ENCODE data around the gene XPR1.

XPR1 gene

GRCh38 chr1:180612632-180613031 is 19.2 kb upstream of the XPR1 start:
- H3K4me1 ChIP-seq (ENCODE audit: control insufficient read depth in 5 of 5, insufficient read depth in 5 of 5, low read length in 5 of 5), result peaks cover 0 to 11% (median 4%) of the 10 kb centered on the region in 5 donors
- H3K27me3 ChIP-seq (ENCODE audit: control insufficient read depth in 5 of 5, insufficient read depth in 4 of 5, low read length in 5 of 5), result no peaks in the 10 kb centered on the region
- H3K9me3 ChIP-seq (ENCODE audit: control insufficient read depth in 5 of 5, low read length in 5 of 5), result no peaks in the 10 kb centered on the region
- no peaks in the 10 kb centered on the region for H3K36me3 ChIP-seq (ENCODE audit: control insufficient read depth in 5 of 5, insufficient read depth in 5 of 5, low read length in 5 of 5)
- no peak overlapping the region for H3K27ac ChIP-seq (ENCODE audit: low read depth, low read length)
- H3K4me3 ChIP-seq (ENCODE audit: low read depth in 1 of 5, low read length in 5 of 5), result no peak overlapping the region
- H3K9ac ChIP-seq (ENCODE audit: low read length in 5 of 5), result no peak overlapping the region

DNA sequence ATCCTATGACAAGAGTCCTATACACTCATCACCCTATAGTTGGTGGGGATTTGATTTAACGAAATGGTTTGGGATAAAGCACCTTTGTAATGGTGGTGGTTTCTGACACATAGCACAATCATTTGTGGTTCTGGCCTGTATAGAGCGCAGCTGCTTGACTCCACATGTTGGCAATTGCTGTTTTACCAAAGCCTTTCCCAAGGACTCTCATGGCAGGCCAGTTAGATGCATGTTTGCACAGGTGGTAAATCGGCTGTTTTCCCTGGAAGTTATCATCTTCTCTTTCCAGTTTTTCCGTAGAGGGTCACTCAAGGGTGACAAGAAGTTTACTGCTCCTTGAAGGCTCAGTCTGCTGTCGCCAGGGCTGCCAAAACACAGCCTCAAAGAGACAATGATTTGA is 17.1 kb upstream of the XPR1 start:
- Histone ChIP-seq H3K4me3 (ENCODE audit: low read depth in 1 of 5, low read length in 5 of 5) (no peak overlapping the region), H3K9ac (ENCODE audit: low read length in 5 of 5) (no peak overlapping the region), H3K4me1 (ENCODE audit: control insufficient read depth in 5 of 5, insufficient read depth in 5 of 5, low read length in 5 of 5) (peaks cover 0 to 16% (median 3%) of the 10 kb centered on the region in 5 donors), H3K36me3 (ENCODE audit: control insufficient read depth in 5 of 5, insufficient read depth in 5 of 5, low read length in 5 of 5) (no peaks in the 10 kb centered on the region), H3K27ac (ENCODE audit: low read depth, low read length) (no peak overlapping the region), H3K9me3 (ENCODE audit: control insufficient read depth in 5 of 5, low read length in 5 of 5) (no peaks in the 10 kb centered on the region), H3K27me3 (ENCODE audit: control insufficient read depth in 5 of 5, insufficient read depth in 4 of 5, low read length in 5 of 5) (no peaks in the 10 kb centered on the region)

DNA sequence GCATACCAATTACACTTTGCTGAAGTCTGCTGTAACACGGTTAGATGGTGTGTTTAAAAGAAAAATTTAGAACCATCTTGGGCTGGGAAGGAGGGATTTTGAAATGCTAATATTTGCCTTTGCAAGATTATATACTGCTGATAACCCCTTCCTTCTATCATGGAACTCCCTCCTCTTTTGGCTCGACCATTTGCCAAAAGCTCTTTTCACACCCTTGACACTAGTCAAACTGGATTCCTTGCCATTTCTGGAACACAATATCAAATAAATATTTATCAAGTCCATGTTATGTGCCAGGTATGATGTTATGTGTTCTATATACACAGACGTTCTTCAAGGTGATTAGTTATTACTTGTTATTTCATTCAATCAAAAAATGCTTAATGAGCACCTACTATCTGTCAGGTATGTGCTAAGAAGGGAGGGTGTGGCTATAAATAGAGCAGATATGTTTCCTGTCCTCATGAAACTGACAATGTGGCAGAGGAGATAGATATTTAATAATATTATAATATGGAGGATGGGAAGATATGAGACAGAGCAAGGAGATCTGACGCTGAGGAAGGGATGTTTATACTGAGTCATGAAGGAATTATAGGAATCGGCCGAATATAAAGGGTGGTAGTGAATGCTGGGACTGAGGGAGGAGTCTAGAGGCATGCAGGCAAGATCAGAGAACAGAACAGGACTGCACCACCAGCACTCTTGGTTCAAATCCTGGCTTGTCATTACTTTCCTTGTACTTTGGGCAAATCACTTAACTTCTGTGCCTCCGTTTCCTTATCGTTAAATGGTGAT is 16.1 kb upstream of the XPR1 start:
- no peaks in the 10 kb centered on the region for H3K9me3 ChIP-seq (ENCODE audit: control insufficient read depth in 5 of 5, low read length in 5 of 5)

DNA sequence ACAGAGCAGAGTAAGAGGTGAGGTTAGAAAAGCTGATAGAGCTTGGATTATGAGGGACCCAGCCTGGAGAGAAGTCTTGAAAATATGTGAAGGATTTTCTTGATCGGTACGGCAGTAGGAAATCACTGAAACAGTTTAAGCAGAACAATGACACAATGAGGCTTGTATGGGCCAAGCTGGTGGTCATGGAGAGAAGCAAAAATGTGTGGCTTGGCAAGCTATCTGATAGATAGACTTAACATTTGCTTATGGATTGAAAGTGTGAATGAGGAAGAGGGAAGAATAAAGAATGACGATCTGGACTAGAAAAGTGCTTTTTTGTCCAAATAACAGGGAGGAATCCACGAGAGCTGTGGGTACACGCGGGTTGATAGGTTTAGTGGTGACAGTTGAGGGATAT is 15.4 kb upstream of the XPR1 start:
- Histone ChIP-seq H3K9ac (ENCODE audit: low read length in 5 of 5) (no peak overlapping the region), H3K36me3 (ENCODE audit: control insufficient read depth in 5 of 5, insufficient read depth in 5 of 5, low read length in 5 of 5) (no peaks in the 10 kb centered on the region), H3K4me1 (ENCODE audit: control insufficient read depth in 5 of 5, insufficient read depth in 5 of 5, low read length in 5 of 5) (peaks cover 0 to 14% (median 3%) of the 10 kb centered on the region in 5 donors), H3K27ac (ENCODE audit: low read depth, low read length) (no peak overlapping the region), H3K4me3 (ENCODE audit: low read depth in 1 of 5, low read length in 5 of 5) (no peak overlapping the region), H3K9me3 (ENCODE audit: control insufficient read depth in 5 of 5, low read length in 5 of 5) (no peaks in the 10 kb centered on the region), H3K27me3 (ENCODE audit: control insufficient read depth in 5 of 5, insufficient read depth in 4 of 5, low read length in 5 of 5) (no peaks in the 10 kb centered on the region)

More for the DNA sequence above, 16.1 kb upstream of the XPR1 start:
- Histone ChIP-seq H3K36me3 (ENCODE audit: control insufficient read depth in 5 of 5, insufficient read depth in 5 of 5, low read length in 5 of 5) (no peaks in the 10 kb centered on the region), H3K4me1 (ENCODE audit: control insufficient read depth in 5 of 5, insufficient read depth in 5 of 5, low read length in 5 of 5) (peaks cover 0 to 14% (median 3%) of the 10 kb centered on the region in 5 donors), H3K27me3 (ENCODE audit: control insufficient read depth in 5 of 5, insufficient read depth in 4 of 5, low read length in 5 of 5) (no peaks in the 10 kb centered on the region), H3K9ac (ENCODE audit: low read length in 5 of 5) (no peak overlapping the region), H3K4me3 (ENCODE audit: low read depth in 1 of 5, low read length in 5 of 5) (no peak overlapping the region), H3K27ac (ENCODE audit: low read depth, low read length) (no peak overlapping the region)

DNA sequence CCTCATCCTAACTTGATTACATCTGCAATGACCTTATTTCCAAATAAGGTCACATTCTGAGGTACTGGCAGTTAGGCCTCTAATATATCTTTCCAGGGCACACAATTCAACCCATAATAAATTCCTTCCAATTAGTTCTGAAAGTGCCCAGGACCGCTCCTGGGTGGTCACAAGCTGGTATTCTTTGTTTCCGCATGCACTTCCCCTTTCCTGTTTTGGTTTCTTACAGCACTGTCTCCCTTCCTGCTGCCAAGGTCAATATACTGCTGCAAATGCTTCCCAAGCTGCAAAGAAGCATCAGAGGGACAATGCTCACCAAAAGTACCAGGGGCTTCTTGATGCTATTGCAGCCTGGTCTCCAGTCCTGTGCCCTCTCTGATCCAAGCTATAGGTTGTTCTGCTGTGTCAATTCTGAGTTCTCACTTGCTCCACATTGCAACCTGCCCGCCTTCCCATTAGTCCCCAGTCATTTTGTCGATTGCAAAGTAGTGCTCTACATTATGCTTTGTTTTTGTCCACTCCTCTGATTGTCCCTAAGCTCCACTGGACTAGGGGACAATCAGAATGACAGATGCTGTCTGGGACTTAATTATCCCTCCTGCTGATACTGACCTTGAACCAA is 13.9 kb upstream of the XPR1 start:
- Histone ChIP-seq H3K36me3 (ENCODE audit: control insufficient read depth in 5 of 5, insufficient read depth in 5 of 5, low read length in 5 of 5) (no peaks in the 10 kb centered on the region), H3K27me3 (ENCODE audit: control insufficient read depth in 5 of 5, insufficient read depth in 4 of 5, low read length in 5 of 5) (no peaks in the 10 kb centered on the region), H3K9me3 (ENCODE audit: control insufficient read depth in 5 of 5, low read length in 5 of 5) (no peaks in the 10 kb centered on the region), H3K9ac (ENCODE audit: low read length in 5 of 5) (no peak overlapping the region), H3K4me1 (ENCODE audit: control insufficient read depth in 5 of 5, insufficient read depth in 5 of 5, low read length in 5 of 5) (peaks cover 0 to 14% (median 3%) of the 10 kb centered on the region in 5 donors), H3K27ac (ENCODE audit: low read depth, low read length) (no peak overlapping the region), H3K4me3 (ENCODE audit: low read depth in 1 of 5, low read length in 5 of 5) (no peak overlapping the region)

GRCh38 chr1:180620581-180620980 is 11.2 kb upstream of the XPR1 start:
- no peaks in the 10 kb centered on the region for H3K36me3 ChIP-seq (ENCODE audit: control insufficient read depth in 5 of 5, insufficient read depth in 5 of 5, low read length in 5 of 5)
- H3K9me3 ChIP-seq (ENCODE audit: control insufficient read depth in 5 of 5, low read length in 5 of 5), result no peaks in the 10 kb centered on the region
- no peaks in the 10 kb centered on the region for H3K27me3 ChIP-seq (ENCODE audit: control insufficient read depth in 5 of 5, insufficient read depth in 4 of 5, low read length in 5 of 5)
- H3K4me3 ChIP-seq (ENCODE audit: low read depth in 1 of 5, low read length in 5 of 5), result no peak overlapping the region
- peaks cover 0 to 14% (median 3%) of the 10 kb centered on the region in 5 donors for H3K4me1 ChIP-seq (ENCODE audit: control insufficient read depth in 5 of 5, insufficient read depth in 5 of 5, low read length in 5 of 5)
- no peak overlapping the region for H3K9ac ChIP-seq (ENCODE audit: low read length in 5 of 5)
- H3K27ac ChIP-seq (ENCODE audit: low read depth, low read length), result no peak overlapping the region

GRCh38 chr1:180622658-180623508 is 8.9 kb upstream of the XPR1 start:
- Histone ChIP-seq H3K27me3 (ENCODE audit: control insufficient read depth in 5 of 5, insufficient read depth in 4 of 5, low read length in 5 of 5) (no peaks in the 10 kb centered on the region), H3K4me3 (ENCODE audit: low read depth in 1 of 5, low read length in 5 of 5) (no peak overlapping the region), H3K4me1 (ENCODE audit: control insufficient read depth in 5 of 5, insufficient read depth in 5 of 5, low read length in 5 of 5) (peaks cover 0 to 4% (median 0%) of the 10 kb centered on the region in 5 donors), H3K9me3 (ENCODE audit: control insufficient read depth in 5 of 5, low read length in 5 of 5) (no peaks in the 10 kb centered on the region), H3K36me3 (ENCODE audit: control insufficient read depth in 5 of 5, insufficient read depth in 5 of 5, low read length in 5 of 5) (no peaks in the 10 kb centered on the region), H3K9ac (ENCODE audit: low read length in 5 of 5) (no peak overlapping the region), H3K27ac (ENCODE audit: low read depth, low read length) (no peak overlapping the region)

DNA sequence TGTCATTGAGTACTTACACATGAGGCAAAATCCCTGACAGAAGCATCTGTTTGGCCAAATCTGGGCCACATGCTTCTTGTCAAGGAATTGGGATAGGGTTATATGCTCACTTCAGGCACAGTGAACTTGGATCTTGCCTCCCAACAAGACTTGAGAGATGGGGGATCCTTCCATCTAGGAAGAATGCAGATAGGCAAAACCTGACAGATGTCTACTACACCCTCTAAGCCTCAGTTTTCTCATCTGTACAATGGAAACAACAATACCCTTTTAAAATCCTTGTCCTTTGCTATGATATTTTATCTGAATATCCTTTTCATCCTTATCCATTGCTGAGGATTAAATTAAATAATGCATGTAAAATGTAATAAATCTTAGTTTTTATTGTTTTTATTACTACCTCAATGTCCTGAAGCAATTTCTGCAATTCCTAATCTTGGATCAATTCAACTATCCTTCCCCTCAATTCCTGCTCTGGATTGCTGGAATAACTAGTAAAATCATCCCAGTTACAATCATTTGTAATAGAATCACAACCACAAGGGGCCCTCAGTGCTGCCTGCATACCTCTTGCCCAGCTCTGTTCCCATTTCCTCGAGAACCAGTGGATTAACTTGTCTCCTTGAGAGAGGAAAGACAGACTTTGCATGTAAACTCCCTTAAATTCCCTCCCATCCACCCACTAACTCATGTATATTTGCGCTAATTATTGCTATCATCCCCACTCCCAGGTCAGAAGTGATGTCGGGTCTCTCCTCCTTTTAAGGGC is 8.1 kb upstream of the XPR1 start:
- Histone ChIP-seq H3K4me1 (ENCODE audit: control insufficient read depth in 5 of 5, insufficient read depth in 5 of 5, low read length in 5 of 5) (no peaks in the 10 kb centered on the region), H3K9ac (ENCODE audit: low read length in 5 of 5) (no peak overlapping the region), H3K27ac (ENCODE audit: low read depth, low read length) (no peak overlapping the region), H3K9me3 (ENCODE audit: control insufficient read depth in 5 of 5, low read length in 5 of 5) (no peaks in the 10 kb centered on the region), H3K27me3 (ENCODE audit: control insufficient read depth in 5 of 5, insufficient read depth in 4 of 5, low read length in 5 of 5) (no peaks in the 10 kb centered on the region), H3K36me3 (ENCODE audit: control insufficient read depth in 5 of 5, insufficient read depth in 5 of 5, low read length in 5 of 5) (no peaks in the 10 kb centered on the region), H3K4me3 (ENCODE audit: low read depth in 1 of 5, low read length in 5 of 5) (no peak overlapping the region)

DNA sequence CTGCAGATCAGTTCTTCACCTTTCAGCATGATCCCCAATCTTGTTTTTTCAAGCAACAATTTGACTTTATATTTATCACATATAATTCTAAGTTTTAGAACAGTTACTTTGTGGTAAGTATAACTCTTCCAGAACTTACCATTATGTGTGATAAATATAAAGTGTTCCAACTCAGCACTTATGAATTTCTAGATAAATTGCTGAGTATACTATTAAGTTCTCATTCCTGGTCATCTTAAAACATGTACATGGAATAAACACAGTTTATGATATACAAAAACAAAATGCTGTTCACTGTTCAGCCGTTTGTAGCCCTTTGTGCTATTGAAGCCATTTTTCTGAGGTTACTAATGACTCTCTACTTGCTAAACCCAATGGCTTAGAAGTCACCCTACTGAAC is 5.1 kb upstream of the XPR1 start:
- Histone ChIP-seq H3K27ac (ENCODE audit: low read depth, low read length) (no peak overlapping the region), H3K9me3 (ENCODE audit: control insufficient read depth in 5 of 5, low read length in 5 of 5) (no peaks in the 10 kb centered on the region), H3K9ac (ENCODE audit: low read length in 5 of 5) (no peak overlapping the region), H3K4me1 (ENCODE audit: control insufficient read depth in 5 of 5, insufficient read depth in 5 of 5, low read length in 5 of 5) (peaks cover 2 to 19% (median 18%) of the 10 kb centered on the region in 5 donors), H3K4me3 (ENCODE audit: low read depth in 1 of 5, low read length in 5 of 5) (no peak overlapping the region), H3K27me3 (ENCODE audit: control insufficient read depth in 5 of 5, insufficient read depth in 4 of 5, low read length in 5 of 5) (no peaks in the 10 kb centered on the region), H3K36me3 (ENCODE audit: control insufficient read depth in 5 of 5, insufficient read depth in 5 of 5, low read length in 5 of 5) (no peaks in the 10 kb centered on the region)

Measured in subcutaneous abdominal adipose tissue (tissue), 5 donors.